ENCODE results near the gene TBC1D22A.

GRCh38 chr22:46894851-46895640, 132.6 kb downstream of the TBC1D22A start:
- no peak for TF ChIP-seq EZH2 (IDR thresholded peaks at IDR 0.05; ENCODE audit: insufficient read depth, low read length)
- TF ChIP-seq, protein P1, sequence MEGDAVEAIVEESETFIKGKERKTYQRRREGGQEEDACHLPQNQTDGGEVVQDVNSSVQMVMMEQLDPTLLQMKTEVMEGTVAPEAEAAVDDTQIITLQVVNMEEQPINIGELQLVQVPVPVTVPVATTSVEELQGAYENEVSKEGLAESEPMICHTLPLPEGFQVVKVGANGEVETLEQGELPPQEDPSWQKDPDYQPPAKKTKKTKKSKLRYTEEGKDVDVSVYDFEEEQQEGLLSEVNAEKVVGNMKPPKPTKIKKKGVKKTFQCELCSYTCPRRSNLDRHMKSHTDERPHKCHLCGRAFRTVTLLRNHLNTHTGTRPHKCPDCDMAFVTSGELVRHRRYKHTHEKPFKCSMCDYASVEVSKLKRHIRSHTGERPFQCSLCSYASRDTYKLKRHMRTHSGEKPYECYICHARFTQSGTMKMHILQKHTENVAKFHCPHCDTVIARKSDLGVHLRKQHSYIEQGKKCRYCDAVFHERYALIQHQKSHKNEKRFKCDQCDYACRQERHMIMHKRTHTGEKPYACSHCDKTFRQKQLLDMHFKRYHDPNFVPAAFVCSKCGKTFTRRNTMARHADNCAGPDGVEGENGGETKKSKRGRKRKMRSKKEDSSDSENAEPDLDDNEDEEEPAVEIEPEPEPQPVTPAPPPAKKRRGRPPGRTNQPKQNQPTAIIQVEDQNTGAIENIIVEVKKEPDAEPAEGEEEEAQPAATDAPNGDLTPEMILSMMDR (IDR thresholded peaks at IDR 0.05; ENCODE audit: insufficient read depth, low read depth, low read length), result no peak

Data from astrocyte (in vitro differentiated cells and primary cell).